IPS-11a (cell line): ENCODE results near the gene PCYT1A.

Source experiments
- H3K4me3 ChIP-seq: one replicate; pipeline ENCODE4 v1.5.1; 2013; ENCODE audit warnings: low read depth, low read length, control low read depth

Gene PCYT1A

DNA sequence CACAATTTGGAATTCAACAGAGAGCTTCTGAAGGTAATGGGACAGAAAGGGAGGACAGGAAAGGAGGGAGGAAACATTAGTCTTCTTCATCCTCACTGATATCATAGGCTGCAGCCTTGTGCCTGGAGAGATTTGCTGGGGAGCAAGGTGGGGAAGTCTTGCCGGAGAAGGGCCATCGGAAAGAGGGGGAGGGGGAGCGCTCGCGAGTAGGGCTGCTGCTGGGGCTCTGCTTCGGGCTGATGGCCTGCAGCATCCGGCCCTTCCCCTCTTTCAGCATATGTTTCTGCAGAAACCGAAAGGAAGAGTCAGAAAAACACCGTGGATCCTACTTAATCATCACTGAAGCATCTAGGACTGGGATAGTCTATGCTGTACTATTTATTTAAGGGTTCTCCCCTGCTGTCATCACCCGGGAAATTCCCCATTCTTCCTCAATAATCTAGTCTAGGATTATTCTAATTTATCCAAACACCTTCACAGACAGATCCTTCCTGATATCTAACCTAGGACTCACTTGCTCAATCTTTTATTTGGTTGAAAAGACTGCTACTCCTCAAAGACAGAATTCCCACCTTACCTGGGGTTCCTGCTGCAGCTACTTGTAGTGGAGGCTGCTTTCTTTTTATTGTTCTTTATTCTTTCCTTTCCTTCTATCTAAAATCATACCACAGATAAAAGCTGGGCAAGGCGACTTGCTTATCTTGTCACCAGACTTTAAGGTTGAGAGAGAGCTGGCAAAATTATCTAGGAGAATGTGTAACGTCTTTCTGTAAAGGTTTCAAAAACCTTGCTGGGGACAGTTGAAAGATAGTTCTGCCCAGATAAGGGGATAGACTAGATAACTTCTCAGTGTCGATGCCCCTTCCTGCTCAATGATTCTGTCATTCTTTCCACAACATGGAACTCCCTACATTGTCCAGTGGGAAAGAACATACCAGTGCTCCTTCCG is 48.6 kb downstream of the PCYT1A start:
- H3K4me3 ChIP-seq = no peak overlapping the region

DNA sequence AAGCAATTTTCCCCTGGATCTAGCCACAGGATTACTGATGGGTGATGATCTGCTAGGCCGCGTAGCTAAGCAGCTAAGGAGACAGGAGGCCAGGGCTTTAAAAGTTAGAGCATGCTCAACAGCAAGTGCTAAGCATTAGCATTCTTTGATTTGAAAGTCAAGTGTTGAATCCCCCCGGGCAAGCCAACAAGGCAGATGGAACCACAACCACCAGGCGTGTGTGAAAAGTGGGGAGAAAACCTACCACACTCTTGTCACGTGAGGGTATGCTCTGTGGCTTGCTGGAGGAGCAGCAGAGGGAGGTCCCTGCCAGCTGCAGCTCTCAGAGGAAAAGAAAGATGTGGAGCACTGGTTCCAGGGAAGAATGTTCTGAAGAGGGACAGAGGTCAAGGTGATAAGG is 50.3 kb downstream of the PCYT1A start:
- no peak overlapping the region for H3K4me3 ChIP-seq

DNA sequence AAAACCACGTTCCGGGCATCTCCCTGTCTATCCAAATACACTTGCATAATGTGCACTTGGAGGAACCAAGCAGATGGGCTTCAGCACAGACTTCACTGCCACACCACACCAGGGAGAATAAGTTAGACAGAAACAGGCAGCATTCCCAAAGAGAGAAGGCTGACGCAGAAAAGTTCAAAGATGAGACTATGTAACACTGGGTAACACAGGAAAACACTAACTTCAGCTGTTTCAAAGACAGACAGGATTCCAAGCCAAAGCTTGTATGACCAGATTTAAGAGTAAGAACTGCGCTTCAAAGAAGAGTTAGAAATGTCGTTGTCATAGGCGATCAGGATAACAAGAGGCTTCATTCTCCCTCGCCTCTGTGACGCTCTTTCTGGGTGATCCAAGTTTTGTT is 51.3 kb downstream of the PCYT1A start:
- no peak overlapping the region for H3K4me3 ChIP-seq

DNA sequence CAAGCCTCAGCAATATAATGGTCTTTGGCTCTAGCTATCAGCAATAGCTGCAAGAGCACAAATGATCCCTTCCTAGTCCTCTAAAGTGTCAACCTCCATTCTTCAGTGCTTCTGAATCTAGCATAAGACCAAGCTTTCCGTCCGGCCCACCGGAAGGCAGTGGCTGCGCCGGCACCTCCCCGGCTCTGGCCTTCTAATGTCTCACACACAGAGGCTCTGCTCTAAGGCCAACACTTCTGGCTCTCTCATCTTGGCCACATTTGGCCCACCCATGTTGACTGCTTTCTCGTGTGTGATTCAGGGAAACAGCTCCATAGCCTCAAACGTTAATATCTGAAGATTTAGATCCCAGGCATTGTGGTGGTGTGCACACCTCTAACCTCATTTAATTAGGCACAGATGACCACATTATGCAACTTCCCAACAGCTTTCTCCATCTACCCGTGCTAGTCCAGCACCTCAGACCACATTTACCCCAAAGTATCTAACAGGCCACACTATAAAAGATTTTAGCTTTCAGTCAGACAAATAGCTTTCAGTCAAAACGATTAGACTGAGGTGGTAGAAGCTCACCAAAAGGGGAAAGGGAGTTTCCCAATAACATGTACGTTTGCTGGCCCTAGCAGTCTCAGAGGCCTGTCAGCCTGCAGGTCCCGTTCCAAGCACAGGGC is 51.9 kb downstream of the PCYT1A start:
- H3K4me3 ChIP-seq = no peak overlapping the region

DNA sequence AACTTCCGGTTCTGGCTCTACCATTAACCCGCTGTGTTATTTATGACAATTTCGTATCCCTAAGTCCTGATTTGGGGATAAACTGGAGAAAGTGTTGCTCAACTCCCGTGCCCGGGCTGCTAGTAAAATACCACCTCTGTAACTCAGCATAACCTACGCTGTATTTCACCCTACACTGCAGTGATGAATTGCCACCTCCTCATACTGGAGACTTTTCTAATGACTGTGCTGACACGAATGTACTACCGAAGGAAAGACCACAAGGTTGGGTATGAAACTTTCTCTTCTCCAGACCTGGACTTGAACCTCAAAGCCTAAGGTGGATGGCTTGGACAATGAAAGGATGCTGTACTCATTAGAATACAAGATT is 54.7 kb downstream of the PCYT1A start:
- no peak overlapping the region for H3K4me3 ChIP-seq

DNA sequence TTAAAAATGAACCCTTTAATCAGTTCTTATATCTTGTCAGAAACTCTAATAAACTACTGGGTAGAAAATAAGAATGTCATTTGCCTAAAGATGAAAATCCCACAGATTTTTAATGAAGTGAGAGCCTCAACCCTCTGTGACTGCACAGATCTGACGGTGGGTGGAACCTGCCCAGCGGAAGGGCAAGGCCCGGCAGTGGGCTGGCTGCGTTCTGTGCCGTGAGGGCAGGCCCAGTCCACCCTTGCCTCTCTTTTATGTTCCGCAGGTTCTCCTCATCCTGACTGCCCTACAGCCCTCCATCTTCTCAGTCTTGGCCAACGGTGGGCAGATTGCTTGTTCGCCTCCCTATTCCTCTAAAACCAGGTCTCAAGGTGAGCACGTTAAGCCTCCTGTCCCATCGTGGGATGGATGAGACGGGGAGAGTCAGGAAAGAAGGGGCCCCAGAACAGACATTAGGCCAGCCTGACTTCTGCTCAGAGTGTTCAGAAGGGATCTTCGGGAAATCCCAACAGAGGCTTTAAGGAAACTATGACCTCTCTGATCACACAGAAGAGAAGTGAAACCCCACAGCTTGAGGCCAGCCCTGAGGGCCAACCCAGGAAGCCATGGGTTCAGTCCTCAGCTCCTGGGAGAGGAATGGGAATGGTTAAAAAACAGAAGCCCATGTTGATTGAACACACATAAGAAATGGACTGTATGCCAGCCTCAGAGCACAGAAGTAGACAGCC is 55.2 kb downstream of the PCYT1A start:
- H3K4me3 ChIP-seq = no peak overlapping the region

DNA sequence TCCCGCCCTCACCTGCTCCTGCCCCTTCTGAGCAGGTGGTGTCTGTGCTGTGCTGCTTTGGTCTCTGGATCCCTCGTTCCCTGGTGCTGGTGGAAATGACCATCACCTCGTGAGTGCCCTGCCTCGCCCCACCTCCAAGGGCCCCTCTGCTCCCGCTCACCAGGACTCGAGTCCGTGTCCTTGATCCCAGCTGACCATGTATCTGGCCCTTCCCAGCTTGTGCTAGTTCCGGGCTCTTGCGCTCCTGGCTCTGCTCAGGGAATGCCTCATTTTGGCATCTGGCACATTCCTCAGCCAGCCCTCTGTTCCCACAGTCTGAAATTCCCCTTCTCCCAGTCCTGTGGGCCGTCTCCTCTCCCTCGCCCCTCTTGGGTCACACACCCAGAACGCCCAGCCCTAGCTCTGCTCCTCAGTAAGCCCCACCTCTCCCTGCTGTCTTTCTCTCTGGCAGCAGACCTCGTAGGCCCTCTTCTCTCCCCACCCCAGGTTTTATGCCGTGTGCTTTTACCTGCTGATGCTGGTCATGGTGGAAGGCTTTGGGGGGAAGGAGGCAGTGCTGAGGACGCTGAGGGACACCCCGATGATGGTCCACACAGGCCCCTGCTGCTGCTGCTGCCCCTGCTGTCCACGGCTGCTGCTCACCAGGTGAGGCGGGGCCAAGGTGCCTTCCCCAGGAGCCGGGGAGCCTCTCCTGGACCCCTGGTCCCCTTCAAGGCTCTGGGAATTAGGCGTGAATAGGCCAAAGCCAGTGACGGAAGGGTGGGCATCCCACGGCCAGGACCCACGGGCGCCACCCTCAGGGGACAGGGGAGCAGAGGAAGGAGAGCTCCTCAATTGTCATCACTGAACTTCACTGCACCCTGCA is 59.7 kb downstream of the PCYT1A start:
- no peak overlapping the region for H3K4me3 ChIP-seq

DNA sequence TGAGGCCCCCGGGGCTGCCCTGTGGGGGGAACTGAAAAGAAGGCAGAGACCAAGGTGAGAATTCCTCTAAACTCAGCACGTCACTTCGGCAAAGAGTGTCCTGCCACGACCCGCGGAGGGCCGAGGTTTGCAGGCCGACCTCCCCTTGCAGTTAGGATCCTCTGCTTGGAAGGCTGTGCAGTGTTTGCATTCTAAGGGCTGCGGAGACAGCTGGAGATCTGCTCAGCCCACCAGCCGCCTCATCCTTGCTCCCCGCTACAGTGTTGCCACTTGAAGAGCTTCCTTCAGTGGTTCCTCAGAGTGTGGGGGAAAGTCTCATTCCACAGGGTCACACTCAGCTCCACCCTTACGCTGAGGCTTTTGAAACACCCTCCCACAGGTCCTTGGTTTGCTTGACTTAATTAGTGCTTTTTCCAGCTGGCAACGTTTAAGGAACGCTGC is 60.4 kb downstream of the PCYT1A start:
- H3K4me3 ChIP-seq = no peak overlapping the region

DNA sequence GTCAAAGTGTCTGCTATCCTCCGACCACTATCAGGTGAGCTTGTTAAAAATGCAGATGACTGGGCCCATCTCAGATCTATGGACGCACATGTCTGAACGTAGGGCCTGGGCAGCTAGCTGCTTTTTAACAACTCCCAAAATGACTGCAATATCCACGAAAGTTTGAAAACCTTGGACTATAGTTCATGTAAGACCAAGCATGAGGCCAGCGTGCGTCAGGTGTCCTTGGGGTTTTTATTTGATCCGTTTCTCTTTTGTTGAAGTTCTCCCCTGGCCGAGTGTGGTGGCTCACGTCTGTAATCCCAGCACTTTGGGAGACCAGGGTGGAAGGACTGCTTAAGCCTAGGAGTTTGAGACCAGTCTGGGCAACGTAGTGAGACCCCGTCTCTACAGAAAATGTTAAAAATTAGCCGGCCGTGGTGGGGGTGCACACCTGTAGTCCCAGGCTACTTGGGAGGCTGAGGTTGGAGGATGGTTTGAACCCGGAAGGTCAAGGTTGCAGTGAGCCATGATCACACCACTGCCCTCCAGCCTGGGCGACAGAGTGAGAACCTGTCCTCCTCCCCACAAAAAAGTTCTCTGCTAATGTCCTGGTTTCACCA is 61.7 kb downstream of the PCYT1A start:
- no peak overlapping the region for H3K4me3 ChIP-seq

DNA sequence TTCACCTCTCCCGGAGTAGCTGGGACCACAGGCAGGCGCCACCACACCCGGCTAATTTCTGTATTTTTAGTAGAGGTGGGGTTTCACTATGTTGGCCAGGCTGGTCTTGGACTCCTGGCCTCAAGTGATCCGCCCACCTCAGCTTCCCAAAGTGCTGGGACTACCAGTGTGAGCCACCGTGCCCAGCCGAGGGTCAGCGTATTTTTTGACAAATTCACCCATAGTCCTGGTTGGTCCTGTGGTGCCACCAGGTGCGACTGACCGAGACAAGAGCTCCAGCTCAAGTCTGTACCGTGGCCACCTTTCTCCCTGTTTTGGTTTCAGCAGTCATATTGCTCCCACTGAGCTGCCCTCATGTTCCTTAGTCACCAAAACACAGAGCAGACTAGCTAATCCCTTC is 62.4 kb downstream of the PCYT1A start:
- H3K4me3 ChIP-seq = no peak overlapping the region

DNA sequence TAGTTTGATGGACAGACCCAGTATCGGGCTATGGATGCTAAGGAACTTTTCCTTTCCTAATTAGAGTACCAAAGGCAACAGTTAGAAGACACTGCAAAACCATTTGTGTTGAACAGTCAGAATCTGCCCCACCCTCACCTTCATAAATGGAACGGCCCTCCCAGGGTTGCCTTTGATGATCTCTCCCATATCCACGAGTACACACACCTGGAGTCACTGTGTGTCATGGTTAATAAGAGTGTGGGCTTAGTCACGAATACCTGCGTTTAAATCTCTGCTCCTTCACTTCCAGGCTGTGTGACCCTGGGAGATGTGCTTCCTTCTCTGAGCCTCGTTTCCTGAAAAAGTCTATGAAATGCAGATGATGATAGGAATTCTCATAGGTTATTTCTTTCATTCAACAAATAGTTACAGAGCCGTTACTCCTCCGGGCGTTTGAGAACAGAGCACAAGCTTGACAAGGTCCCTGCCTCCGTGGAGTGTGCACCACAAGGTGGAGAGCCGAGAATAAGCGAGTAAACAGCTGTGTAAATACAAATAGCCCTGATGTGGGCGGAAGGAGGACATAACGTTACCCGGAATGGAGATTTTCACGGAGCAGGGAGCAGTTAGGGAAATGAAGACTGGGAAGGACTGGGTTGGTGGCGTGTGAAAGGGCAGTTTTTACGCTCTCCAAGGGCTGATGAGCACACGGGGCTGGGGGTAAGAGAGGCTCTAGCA is 64.5 kb downstream of the PCYT1A start:
- H3K4me3 ChIP-seq = no peak overlapping the region

DNA sequence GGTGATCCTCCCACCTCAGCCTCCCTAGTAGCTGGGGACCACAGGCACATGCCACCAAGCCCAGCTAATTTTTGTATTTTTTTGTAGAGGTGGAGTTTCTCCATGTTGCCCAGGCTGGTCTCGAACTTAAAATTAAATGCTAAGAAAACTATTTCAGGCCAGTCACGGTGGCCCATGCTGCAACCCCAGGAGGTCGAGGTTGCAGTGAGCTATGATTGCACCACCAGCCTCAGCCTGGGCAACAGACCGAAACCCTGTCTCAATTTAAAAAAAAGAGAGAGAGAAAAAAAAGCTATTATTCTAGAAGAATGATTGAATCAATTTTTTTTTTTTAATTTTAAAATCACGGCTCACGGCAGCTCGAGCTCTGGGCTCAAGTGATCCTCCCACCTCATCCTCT is 66.5 kb downstream of the PCYT1A start:
- H3K4me3 ChIP-seq = no peak overlapping the region

DNA sequence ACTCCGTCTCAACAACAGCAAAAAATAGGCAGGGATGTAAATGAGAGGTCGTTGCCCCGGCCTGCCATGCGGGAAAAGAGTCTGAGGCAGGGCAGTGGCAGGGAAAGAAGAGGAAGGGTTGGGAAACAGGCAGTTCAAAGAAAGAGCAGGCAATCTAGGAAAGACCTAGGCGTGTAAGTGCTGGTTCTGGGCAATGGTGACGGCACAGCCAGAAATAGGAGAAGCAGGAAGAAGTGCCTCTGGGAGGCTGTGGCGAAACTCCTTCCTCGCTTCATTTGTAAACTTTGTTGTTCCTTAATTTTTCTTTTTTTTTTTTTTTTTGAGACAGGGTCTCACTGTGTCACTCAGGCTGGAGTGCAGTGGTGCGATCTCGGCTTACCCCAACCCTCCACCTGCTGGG is 66.9 kb downstream of the PCYT1A start:
- H3K4me3 ChIP-seq = no peak overlapping the region

DNA sequence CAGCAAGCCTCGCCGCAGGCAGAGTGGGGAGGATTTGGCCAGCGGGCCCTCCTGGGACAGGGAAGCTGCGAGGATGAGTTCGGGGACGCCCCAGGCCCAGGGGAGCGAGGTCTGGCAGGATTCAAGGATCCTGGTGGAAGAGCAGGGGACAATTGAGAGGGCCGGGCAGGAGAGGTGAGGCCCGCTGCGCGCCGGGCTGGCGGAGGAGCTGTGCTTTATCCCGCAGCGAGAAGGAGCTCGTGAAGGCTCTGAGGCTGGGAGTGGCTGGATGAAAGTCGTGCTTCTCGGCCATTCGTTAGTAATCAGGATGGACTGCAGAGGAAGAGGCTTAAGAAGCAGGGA is 67.6 kb downstream of the PCYT1A start:
- no peak overlapping the region for H3K4me3 ChIP-seq

DNA sequence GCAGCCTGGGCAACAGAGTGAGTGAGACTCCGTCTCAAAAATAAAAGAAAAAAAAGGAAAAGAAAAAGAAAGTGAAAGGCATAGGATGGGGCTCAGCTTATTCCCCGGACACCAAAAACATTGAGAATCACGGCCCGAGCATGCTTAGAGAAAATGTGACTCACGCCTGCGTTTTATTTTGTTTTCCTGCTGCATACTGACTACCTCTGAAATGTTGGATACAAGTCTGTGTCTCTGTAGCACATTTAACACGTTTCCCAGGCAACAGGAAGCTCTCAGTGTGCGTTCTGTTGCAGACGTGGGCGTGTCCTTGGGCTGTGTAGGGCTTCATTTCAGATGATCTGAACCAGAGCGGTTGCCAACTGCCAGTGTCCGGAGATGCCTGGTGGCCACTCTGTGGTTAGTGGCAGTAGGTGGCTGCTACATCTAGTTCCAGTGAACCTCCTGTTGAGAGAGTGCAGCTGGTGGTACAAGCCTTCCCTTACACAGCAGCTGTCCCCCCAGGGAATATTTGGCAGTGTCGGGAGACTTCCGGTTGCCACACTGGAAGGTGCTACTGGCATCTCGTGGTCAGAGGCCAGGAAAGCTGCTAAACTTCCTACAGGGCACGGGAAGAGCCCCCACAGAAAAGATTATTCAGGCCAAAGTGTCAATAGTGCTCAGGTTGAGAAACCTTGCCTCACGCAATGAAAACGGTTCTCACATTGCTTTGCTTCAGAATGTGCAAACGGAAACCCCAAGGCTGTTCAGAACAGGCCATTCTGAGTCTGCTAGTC is 68.1 kb downstream of the PCYT1A start:
- no peak overlapping the region for H3K4me3 ChIP-seq

DNA sequence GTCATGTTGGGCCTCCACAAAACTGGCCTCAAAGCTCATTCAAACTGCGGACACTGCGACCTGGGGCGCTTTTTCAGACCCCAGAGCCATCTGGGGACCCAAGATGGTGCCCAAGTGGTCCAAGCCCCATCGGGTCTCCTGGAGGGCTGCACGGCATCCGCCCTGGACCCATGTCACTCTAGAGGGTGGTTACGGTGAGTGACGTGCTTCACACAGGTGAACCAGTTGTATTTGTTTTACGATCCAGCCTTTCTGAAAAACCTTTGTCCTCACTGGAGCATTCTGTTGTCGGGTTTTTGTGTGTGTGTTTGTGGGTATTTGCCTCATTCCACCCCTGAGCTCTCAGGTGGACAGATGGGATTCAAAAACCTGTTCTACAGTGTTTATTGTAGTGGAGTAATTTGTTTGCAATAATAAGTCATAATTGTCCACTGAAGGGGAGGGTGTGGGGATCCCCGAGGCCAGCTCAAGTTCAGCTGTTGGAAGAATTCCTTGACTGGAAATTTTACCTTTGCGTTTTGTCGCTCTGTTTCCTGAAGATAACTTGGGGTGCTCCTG is 69.3 kb downstream of the PCYT1A start:
- no peak overlapping the region for H3K4me3 ChIP-seq

DNA sequence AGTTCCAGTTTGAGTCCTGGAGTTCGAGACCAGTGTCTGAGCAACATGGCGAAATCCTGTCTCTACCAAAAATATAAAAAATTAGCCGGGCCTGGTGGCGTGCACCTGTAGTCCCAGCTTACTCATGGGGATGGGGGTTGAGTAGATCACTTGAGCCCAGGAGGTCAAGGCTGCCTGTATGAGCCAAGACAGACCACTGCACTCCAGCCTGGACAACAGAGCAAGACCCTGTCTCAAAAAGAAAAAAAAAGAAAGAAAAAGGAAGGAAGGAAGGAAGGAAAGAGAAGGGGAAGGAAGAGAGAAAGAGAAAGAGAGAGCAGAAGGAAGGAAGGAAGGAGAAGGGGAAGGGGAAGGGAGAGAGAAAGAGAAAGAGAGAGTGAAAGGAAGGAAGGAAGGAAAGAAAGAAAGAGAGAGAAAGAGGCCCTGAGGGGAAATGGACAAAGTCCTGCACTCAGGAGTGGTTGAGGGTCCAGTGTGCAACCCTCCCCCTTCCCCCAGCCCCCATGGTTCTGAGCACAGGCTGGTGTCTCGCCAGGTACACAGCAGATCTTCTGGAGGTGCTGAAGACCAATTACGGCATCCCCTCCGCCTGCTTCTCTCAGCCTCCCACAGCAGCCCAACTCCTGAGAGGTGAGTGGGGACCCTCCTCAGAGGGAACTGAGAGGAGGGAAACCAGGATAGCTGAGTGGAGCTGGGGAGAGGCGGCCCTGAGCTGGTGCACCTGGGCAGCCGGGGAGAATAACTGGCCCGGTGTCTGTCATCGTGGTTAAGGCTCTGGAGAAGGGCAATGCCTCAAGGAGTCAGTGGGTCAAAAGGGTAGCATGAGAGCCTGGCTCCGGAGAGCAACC is 70.0 kb downstream of the PCYT1A start:
- H3K4me3 ChIP-seq = no peak overlapping the region

DNA sequence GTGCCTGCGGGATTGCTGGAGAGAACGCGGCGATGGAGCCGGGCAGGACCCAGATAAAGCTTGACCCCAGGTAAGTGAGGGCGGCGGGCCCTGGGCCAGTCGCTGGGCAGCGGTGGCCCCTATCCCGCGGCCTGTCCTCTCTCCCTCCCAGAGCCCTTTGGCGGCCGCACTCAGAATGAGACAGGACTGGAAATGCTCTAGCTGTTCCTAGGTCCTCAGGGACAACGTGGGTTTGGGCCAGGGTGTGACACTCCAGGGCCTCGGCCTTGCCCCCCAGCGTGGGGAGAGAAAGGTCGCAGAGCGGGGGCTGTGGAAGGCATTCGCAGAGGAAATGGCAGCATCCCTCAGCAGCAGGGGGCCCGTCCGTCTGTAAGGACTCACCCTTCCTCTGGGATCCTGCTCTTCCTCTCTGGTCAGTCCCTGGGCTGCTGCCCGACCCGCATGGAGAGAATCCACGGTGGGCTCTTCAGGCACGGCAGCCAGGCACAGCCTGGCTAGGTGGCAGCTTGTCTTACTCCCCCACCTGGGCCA is 70.8 kb downstream of the PCYT1A start:
- H3K4me3 ChIP-seq = peak overlapping the region; percentile 6
